GM12878 (cell line): Measurements from ENCODE around the gene HNF4A. TPM values are rescaled to one million over a fixed set of nuclear protein-coding genes. Genes with fewer than 3 reads are reported as not detected.

Source experiments
- ATAC-seq: fragments of 200-7000 bp; cut with Tn5 transposase; 3 replicates; pipeline ENCODE4 v1.9.1; 2020; ENCODE audit warnings: mild to moderate bottlenecking, moderate library complexity
- BruUV-seq: library from RNA; stranded (reverse); fragments of 400-500 nt; replicated peaks from 2 replicates; lab custom pipeline; 2021; lab: Mats Ljungman, UMichigan
- CTCF ChIA-PET: fragments of 300-600 bp; sonication (Branson Sonifier 250); formaldehyde crosslinking; extraction: SDS; loops from one replicate; lab custom pipeline; 2021; ENCODE audit warnings: inconsistent platforms; lab: Yijun Ruan, JAX
- POLR2A ChIA-PET: fragments of 350-600 bp; formaldehyde crosslinking; extraction: SDS; loops from one replicate; lab custom pipeline; 2021; ENCODE audit warnings: inconsistent platforms; lab: Charles Lee
- RAD21 ChIA-PET: fragments of 300-600 bp; sonication (Branson Sonifier 250); formaldehyde crosslinking; loops from one replicate; lab custom pipeline; 2023; ENCODE audit warnings: antibody characterized with exemption; ENCODE audit not compliant: unreplicated experiment; lab: Charles Lee
- SMC1A ChIA-PET: fragments of 300-600 bp; sonication (Branson Sonifier 250); formaldehyde crosslinking; loops from one replicate; lab custom pipeline; 2023; ENCODE audit not compliant: unreplicated experiment, uncharacterized antibody; lab: Charles Lee
- DNase-seq: peaks from one replicate; pipeline ENCODE4 v3.0.0-alpha.2; 2011; ENCODE audit warnings: low read depth, low spot score
- FAIRE-seq: peaks from 3 replicates; lab custom pipeline; 2011; peaks lifted over from hg19 to GRCh38; lab: Jason Lieb, UNC
- H2AFZ ChIP-seq: 2 replicates; pipeline ENCODE4 v1.6.0; 2011; ENCODE audit warnings: low read depth, low read length, control low read depth; ENCODE audit not compliant: control insufficient read depth
- H3K27ac ChIP-seq: 2 replicates; pipeline ENCODE4 v1.5.1; 2011; ENCODE audit warnings: control low read depth; ENCODE audit not compliant: control insufficient read depth, insufficient read depth
- H3K27me3 ChIP-seq, 2 experiments: replicated peaks in 1 of 2; 2 replicates each; pipeline versions ENCODE4 v1.6.0 to v1.6.1; 2011; ENCODE audit warnings: low read length in 1 of 2; ENCODE audit not compliant: control insufficient read depth in 2 of 2, insufficient read depth in 2 of 2
- H3K36me3 ChIP-seq, 2 experiments: 2 replicates each; pipeline ENCODE4 v1.5.1; 2011; ENCODE audit warnings: low read length in 1 of 2; ENCODE audit not compliant: control insufficient read depth in 2 of 2, insufficient read depth in 2 of 2
- H3K4me1 ChIP-seq: 2 replicates; pipeline ENCODE4 v1.6.1; 2011; ENCODE audit warnings: mild to moderate bottlenecking, low read length, moderate library complexity, mixed read lengths; ENCODE audit not compliant: control insufficient read depth, insufficient read depth
- H3K4me2 ChIP-seq: 2 replicates; pipeline ENCODE4 v1.6.0; 2011; ENCODE audit warnings: control low read depth; ENCODE audit not compliant: control insufficient read depth, insufficient read depth
- H3K4me3 ChIP-seq: fragments of 200-600 bp; sonication (generic); 2 replicates; pipeline ENCODE4 v1.5.1; 2016
- H3K79me2 ChIP-seq: 2 replicates; pipeline ENCODE4 v1.6.0; 2011; ENCODE audit warnings: low read length; ENCODE audit not compliant: control insufficient read depth, insufficient read depth
- H3K9ac ChIP-seq: 2 replicates; pipeline ENCODE4 v1.8.0; 2011; ENCODE audit warnings: low read length, control low read depth, mixed read lengths; ENCODE audit not compliant: control insufficient read depth, insufficient read depth
- H3K9me3 ChIP-seq: replicated peaks from 3 replicates; pipeline ENCODE4 v1.5.1; 2011; ENCODE audit warnings: mild to moderate bottlenecking, low read length; ENCODE audit not compliant: control insufficient read depth, insufficient read depth
- H4K20me1 ChIP-seq: 2 replicates; pipeline ENCODE4 v1.6.0; 2011; ENCODE audit not compliant: control insufficient read depth, insufficient read depth
- CUX1 ChIP-seq: IDR thresholded peaks from 2 replicates; pipeline ENCODE4 v1.6.1; 2012; ENCODE audit warnings: improper control_type of control experiment, low read depth, low read length; ENCODE audit not compliant: insufficient replicate concordance
- EZH2 ChIP-seq: IDR thresholded peaks from 2 replicates; pipeline ENCODE4 v1.6.1; 2012; ENCODE audit warnings: low read depth, mild to moderate bottlenecking, control low read depth, inconsistent platforms, low read length, borderline replicate concordance; ENCODE audit not compliant: control insufficient read depth
- MXI1 ChIP-seq: fragments of 150-350 bp; IDR thresholded peaks from 2 replicates; pipeline ENCODE4 v1.6.1; 2011; ENCODE audit warnings: low read depth, mild to moderate bottlenecking, inconsistent platforms, low read length, improper control_type of control experiment
- NKRF ChIP-seq: fragments of 450-650 bp; conservative IDR thresholded peaks from 2 replicates; pipeline ENCODE4 v1.6.1; 2017; ENCODE audit warnings: mild to moderate bottlenecking, moderate library complexity
- USF1 ChIP-seq: IDR thresholded peaks from 2 replicates; pipeline ENCODE4 v1.6.1; 2011; ENCODE audit warnings: borderline replicate concordance, low read depth, mild to moderate bottlenecking, moderate library complexity, mixed read lengths, low read length; ENCODE audit not compliant: insufficient read depth; ENCODE audit errors: extremely low read length
- ZBED1 ChIP-seq: IDR thresholded peaks from 2 replicates; pipeline ENCODE4 v1.6.1; 2016; ENCODE audit warnings: borderline replicate concordance
- ZNF274 ChIP-seq: IDR thresholded peaks from one replicate; pipeline ENCODE4 v1.8.0; 2011; ENCODE audit not compliant: insufficient read length, insufficient read depth
- WGBS: methylation state at CpG from one replicate; pipeline ENCODE4 v1.1.6; 2016; ENCODE audit warnings: low lambda C conversion rate; ENCODE audit not compliant: insufficient replicate concordance, insufficient coverage; ENCODE audit errors: missing lambda C conversion rate; 5-methylcytosine and 5-hydroxymethylcytosine counted together
- in situ Hi-C: fragments of 300-500 bp; cut with MboI; formaldehyde crosslinking; loops from 9 replicates; pipeline ENCODE4 v1.14.3; 2018; ENCODE audit warnings: mixed read lengths
- intact Hi-C: fragments of 100-400 bp; cut with micrococcal nuclease; formaldehyde crosslinking; loops from one replicate; pipeline ENCODE4 v1.14.2; 2022; ENCODE audit not compliant: unreplicated experiment
- polyA plus RNA-seq, 11 experiments: library from polyadenylated mRNA; depleted of rRNA in 4 of 11; unstranded in 6 of 11; stranded (reverse) in 5 of 11; fragments of >200 nt; fragmentation: Nextera tagmentation in 4 of 11; fragmentation: Illumina TruSeq in 1 of 11; extraction: Ambion mirVana in 4 of 11; extraction: Trizol in 1 of 11; gene quantifications; 1 replicate in 1 of 11; 2 replicates in 10 of 11; pipeline versions ENCODE4 v1.2.1 to v1.2.3, GENCODE V29; 2011 to 2016; ENCODE audit warnings: inconsistent platforms in 2 of 11, missing spikeins in 2 of 11, low read depth in 1 of 11
- total RNA-seq, 4 experiments: library from RNA; depleted of rRNA in 3 of 4; stranded (reverse); fragments of >200 nt in 3 of 4; fragmentation: Illumina TruSeq in 1 of 4; extraction: Trizol in 1 of 4; gene quantifications; 2 replicates each; pipeline versions ENCODE4 v1.2.1 to v1.2.3, GENCODE V29; 2013 to 2021

The HNF4A gene
- total and polyA plus RNA-seq, 10 of the 15 experiments (the other 5 are each of a cell fraction or from before 2014, with no cell fraction given) = 0.21 TPM; not detected in 9

GRCh38 chr20:44442298-44443070, 87.0 kb downstream of the HNF4A start (continued):
- TF ChIP-seq NKRF = no peak
- no peak for TF ChIP-seq MXI1
- no peak for TF ChIP-seq ZNF274

GRCh38 chr20:44445742-44446710, 90.5 kb downstream of the HNF4A start:
- 59% methylated on average over 6 of the region's 6 CpGs for WGBS
- BruUV-seq = no TSS peak
- TF ChIP-seq USF1 = no peak
- TF ChIP-seq ZBED1 = no peak
- TF ChIP-seq EZH2 = no peak
- TF ChIP-seq CUX1 = no peak

More at GRCh38 chr20:44445742-44446710, 90.5 kb downstream of the HNF4A start:
- CTCF ChIA-PET = no interaction called here
- ATAC-seq (no peak), DNase-seq (no peak), FAIRE-seq (no peak)
- Histone ChIP-seq H2AFZ (no peak overlapping the region), H3K79me2 (no peaks in the 10 kb centered on the region), H4K20me1 (no peaks in the 10 kb centered on the region), H3K4me3 (no peak overlapping the region), H3K9me3 (no peaks in the 10 kb centered on the region; the same call in 2 of the 3 replicates), H3K27me3 (no peaks in the 10 kb centered on the region; a peak in 1 of 4 replicates), H3K27ac (no peak overlapping the region), H3K9ac (no peak overlapping the region), H3K4me1 (no peaks in the 10 kb centered on the region; the same call in 1 of the 2 replicates), H3K4me2 (no peak overlapping the region), H3K36me3 (no peaks in the 10 kb centered on the region)
- RAD21 ChIA-PET = no interaction called here
- in situ Hi-C loops = no loop called here
- POLR2A ChIA-PET = no interaction called here
- intact Hi-C loops = no loop called here
- SMC1A ChIA-PET = no interaction called here
